HEK293 (cell line): ENCODE measurements around the gene REEP6.

ENCODE experiments used
- CTCF ChIA-PET: fragments of 350-600 bp; formaldehyde crosslinking; extraction: SDS; loops from one replicate; lab custom pipeline; 2021; ENCODE audit warnings: antibody characterized with exemption; lab: Yijun Ruan, JAX
- POLR2A ChIA-PET: fragments of 300-600 bp; formaldehyde crosslinking; extraction: SDS; loops from one replicate; lab custom pipeline; 2020; ENCODE audit warnings: antibody characterized with exemption, inconsistent platforms; lab: Yijun Ruan, JAX
- H3K27ac ChIP-seq: fragments of 200-500 bp; sonication (Bioruptor generic); 2 replicates; pipeline ENCODE4 v1.5.1; 2014; ENCODE audit warnings: low read depth, low read length, control low read depth, inconsistent platforms; ENCODE audit errors: extremely low read depth
- H3K36me3 ChIP-seq, 2 experiments: fragments of 200-500 bp in 1 of 2; sonication (Bioruptor generic) in 1 of 2; 1 replicate in 1 of 2; 2 replicates in 1 of 2; pipeline ENCODE4 v1.5.1; 2014 to 2017; ENCODE audit warnings: inconsistent platforms in 2 of 2, low read length in 2 of 2; ENCODE audit not compliant: control insufficient read depth in 2 of 2, insufficient read depth in 1 of 2
- H3K4me1 ChIP-seq: fragments of 200-500 bp; sonication (Bioruptor generic); 2 replicates; pipeline ENCODE4 v1.5.1; 2014; ENCODE audit warnings: mild to moderate bottlenecking, low read length, inconsistent platforms; ENCODE audit not compliant: control insufficient read depth, insufficient read depth
- H3K4me3 ChIP-seq: 2 replicates; pipeline ENCODE4 v1.5.1; 2011; ENCODE audit warnings: low read depth, mild to moderate bottlenecking, control low read depth, low read length, moderate library complexity
- H3K9me3 ChIP-seq: fragments of 200-500 bp; sonication (Bioruptor generic); 2 replicates; pipeline ENCODE4 v1.5.1; 2014; ENCODE audit warnings: low read depth, low read length, inconsistent platforms; ENCODE audit not compliant: control insufficient read depth, insufficient read depth
- GFI1B ChIP-seq: fragments of 450-650 bp; formaldehyde crosslinking; IDR thresholded peaks from 2 replicates; pipeline ENCODE4 v1.5.1; 2016; ENCODE audit warnings: missing biosample characterization, missing genetic modification characterization
- SCRT2 ChIP-seq: fragments of 450-650 bp; formaldehyde crosslinking; IDR thresholded peaks from 2 replicates; pipeline ENCODE4 v1.5.1; 2016; ENCODE audit warnings: missing biosample characterization, missing genetic modification characterization
- ZBTB21 ChIP-seq: fragments of 450-650 bp; formaldehyde crosslinking; IDR thresholded peaks from 2 replicates; pipeline ENCODE4 v1.5.1; 2017; ENCODE audit warnings: missing biosample characterization, missing genetic modification characterization
- ZBTB48 ChIP-seq: fragments of 450-650 bp; formaldehyde crosslinking; IDR thresholded peaks from 2 replicates; pipeline ENCODE4 v1.5.1; 2016; ENCODE audit warnings: missing biosample characterization, missing genetic modification characterization
- ZBTB8A ChIP-seq: fragments of 450-650 bp; formaldehyde crosslinking; IDR thresholded peaks from 2 replicates; pipeline ENCODE4 v1.5.1; 2016; ENCODE audit warnings: missing biosample characterization, missing genetic modification characterization
- ZNF146 ChIP-seq: fragments of 450-650 bp; formaldehyde crosslinking; IDR thresholded peaks from 2 replicates; pipeline ENCODE4 v1.5.1; 2016; ENCODE audit warnings: missing biosample characterization, missing genetic modification characterization
- ZNF266 ChIP-seq: fragments of 450-650 bp; formaldehyde crosslinking; IDR thresholded peaks from 2 replicates; pipeline ENCODE4 v1.5.1; 2016; ENCODE audit warnings: missing biosample characterization, missing genetic modification characterization, low read depth
- ZNF350 ChIP-seq: fragments of 450-650 bp; formaldehyde crosslinking; IDR thresholded peaks from 2 replicates; pipeline ENCODE4 v1.5.0; 2017; ENCODE audit warnings: missing biosample characterization, mild to moderate bottlenecking, missing genetic modification characterization
- ZNF37A ChIP-seq: fragments of 450-650 bp; IDR thresholded peaks from 2 replicates; pipeline ENCODE4 v1.5.1; 2018; ENCODE audit warnings: missing biosample characterization, missing genetic modification characterization
- ZNF530 ChIP-seq: fragments of 450-650 bp; formaldehyde crosslinking; IDR thresholded peaks from 2 replicates; pipeline ENCODE4 v1.5.1; 2016; ENCODE audit warnings: low read depth, missing biosample characterization, missing genetic modification characterization
- ZNF560 ChIP-seq: fragments of 450-650 bp; formaldehyde crosslinking; IDR thresholded peaks from 2 replicates; pipeline ENCODE4 v1.5.1; 2017; ENCODE audit warnings: missing biosample characterization, missing genetic modification characterization, borderline replicate concordance
- ZNF585B ChIP-seq: fragments of 450-650 bp; formaldehyde crosslinking; IDR thresholded peaks from 2 replicates; pipeline ENCODE4 v1.5.1; 2016; ENCODE audit warnings: missing biosample characterization, missing genetic modification characterization
- ZNF792 ChIP-seq: fragments of 450-650 bp; formaldehyde crosslinking; IDR thresholded peaks from 2 replicates; pipeline ENCODE4 v1.5.1; 2016; ENCODE audit warnings: missing biosample characterization, missing genetic modification characterization
- ZNF837 ChIP-seq: fragments of 450-650 bp; formaldehyde crosslinking; IDR thresholded peaks from 2 replicates; pipeline ENCODE4 v1.5.1; 2016; ENCODE audit warnings: missing biosample characterization, missing genetic modification characterization
- TF ChIP-seq, protein P1 (sequence below): fragments of 450-650 bp; formaldehyde crosslinking; conservative IDR thresholded peaks from 2 replicates; pipeline ENCODE4 v1.5.1; 2016; ENCODE audit warnings: low read depth, missing biosample characterization, missing genetic modification characterization
- TF ChIP-seq, protein P2 (sequence below): fragments of 450-650 bp; formaldehyde crosslinking; IDR thresholded peaks from 2 replicates; pipeline ENCODE4 v1.5.0; 2017; ENCODE audit warnings: missing biosample characterization, missing genetic modification characterization, borderline replicate concordance
- TF ChIP-seq, protein P3 (sequence below): fragments of 450-650 bp; formaldehyde crosslinking; IDR thresholded peaks from 2 replicates; pipeline ENCODE4 v1.5.1; 2016; ENCODE audit warnings: missing biosample characterization, missing genetic modification characterization, low read depth
- TF ChIP-seq, protein P4 (sequence below): fragments of 450-650 bp; formaldehyde crosslinking; IDR thresholded peaks from 2 replicates; pipeline ENCODE4 v1.5.1; 2017; ENCODE audit warnings: missing biosample characterization, missing genetic modification characterization

The REEP6 gene

DNA sequence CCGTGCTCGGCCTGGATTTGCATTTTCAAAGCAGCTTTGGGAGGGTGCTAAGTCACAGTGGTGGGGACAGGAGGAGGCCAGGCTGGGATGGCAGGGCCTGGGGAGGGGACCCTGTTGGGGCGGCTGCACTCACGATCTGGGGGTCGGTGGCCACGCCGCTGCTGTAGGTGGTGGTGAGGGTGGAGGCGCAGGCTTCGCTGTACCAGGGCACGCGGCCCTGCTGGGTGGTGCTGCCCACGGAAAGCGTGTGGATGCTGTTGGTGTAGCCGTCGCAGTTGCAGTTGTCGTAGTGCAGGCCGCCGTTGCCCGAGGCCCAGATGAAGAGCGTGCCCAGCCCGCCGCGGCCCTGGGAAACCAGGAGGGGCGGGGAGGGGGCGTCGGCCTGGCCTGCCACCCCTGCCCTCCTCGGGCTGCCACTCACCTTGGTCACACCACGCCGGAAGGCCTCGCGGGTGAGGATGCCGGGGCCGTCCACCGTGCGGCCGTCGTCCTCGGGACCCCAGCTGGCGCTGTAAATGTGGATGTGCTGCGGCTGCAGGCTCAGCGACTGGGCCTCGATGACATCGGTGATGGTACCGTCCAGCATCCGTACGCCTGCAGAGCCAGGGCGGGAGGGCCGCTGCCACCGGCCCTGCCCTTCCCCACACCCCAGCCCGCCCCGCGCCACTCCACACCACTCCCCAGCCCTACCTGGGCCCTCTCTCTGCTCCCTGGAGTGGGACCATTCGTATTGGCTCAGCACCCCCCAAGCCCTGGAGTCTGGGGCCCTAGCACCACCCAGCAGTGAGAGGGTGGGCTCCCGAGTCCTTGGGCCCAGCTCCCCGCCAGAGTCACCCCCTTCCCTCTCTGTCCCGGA is 4.0 kb upstream of the REEP6 start (continued):
- TF ChIP-seq ZNF792 (tag by site-specific recombination) (no peak), ZNF837 (no peak), ZNF37A (tag by site-specific recombination) (no peak), ZNF350 (no peak), ZNF530 (tag by site-specific recombination) (no peak)
- TF ChIP-seq, protein P1, sequence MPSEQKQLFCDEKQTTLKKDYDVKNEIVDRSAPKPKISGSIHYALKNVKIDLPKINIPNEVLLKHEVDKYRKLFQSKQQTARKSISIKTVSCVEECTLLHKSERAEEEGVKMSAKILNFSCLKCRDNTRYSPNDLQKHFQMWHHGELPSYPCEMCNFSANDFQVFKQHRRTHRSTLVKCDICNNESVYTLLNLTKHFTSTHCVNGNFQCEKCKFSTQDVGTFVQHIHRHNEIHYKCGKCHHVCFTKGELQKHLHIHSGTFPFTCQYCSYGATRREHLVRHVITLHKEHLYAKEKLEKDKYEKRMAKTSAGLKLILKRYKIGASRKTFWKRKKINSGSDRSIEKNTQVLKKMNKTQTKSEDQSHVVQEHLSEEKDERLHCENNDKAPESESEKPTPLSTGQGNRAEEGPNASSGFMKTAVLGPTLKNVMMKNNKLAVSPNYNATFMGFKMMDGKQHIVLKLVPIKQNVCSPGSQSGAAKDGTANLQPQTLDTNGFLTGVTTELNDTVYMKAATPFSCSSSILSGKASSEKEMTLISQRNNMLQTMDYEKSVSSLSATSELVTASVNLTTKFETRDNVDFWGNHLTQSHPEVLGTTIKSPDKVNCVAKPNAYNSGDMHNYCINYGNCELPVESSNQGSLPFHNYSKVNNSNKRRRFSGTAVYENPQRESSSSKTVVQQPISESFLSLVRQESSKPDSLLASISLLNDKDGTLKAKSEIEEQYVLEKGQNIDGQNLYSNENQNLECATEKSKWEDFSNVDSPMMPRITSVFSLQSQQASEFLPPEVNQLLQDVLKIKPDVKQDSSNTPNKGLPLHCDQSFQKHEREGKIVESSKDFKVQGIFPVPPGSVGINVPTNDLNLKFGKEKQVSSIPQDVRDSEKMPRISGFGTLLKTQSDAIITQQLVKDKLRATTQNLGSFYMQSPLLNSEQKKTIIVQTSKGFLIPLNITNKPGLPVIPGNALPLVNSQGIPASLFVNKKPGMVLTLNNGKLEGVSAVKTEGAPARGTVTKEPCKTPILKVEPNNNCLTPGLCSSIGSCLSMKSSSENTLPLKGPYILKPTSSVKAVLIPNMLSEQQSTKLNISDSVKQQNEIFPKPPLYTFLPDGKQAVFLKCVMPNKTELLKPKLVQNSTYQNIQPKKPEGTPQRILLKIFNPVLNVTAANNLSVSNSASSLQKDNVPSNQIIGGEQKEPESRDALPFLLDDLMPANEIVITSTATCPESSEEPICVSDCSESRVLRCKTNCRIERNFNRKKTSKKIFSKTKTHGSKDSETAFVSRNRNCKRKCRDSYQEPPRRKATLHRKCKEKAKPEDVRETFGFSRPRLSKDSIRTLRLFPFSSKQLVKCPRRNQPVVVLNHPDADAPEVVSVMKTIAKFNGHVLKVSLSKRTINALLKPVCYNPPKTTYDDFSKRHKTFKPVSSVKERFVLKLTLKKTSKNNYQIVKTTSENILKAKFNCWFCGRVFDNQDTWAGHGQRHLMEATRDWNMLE (tag by site-specific recombination), result no peak
- TF ChIP-seq, protein P2, sequence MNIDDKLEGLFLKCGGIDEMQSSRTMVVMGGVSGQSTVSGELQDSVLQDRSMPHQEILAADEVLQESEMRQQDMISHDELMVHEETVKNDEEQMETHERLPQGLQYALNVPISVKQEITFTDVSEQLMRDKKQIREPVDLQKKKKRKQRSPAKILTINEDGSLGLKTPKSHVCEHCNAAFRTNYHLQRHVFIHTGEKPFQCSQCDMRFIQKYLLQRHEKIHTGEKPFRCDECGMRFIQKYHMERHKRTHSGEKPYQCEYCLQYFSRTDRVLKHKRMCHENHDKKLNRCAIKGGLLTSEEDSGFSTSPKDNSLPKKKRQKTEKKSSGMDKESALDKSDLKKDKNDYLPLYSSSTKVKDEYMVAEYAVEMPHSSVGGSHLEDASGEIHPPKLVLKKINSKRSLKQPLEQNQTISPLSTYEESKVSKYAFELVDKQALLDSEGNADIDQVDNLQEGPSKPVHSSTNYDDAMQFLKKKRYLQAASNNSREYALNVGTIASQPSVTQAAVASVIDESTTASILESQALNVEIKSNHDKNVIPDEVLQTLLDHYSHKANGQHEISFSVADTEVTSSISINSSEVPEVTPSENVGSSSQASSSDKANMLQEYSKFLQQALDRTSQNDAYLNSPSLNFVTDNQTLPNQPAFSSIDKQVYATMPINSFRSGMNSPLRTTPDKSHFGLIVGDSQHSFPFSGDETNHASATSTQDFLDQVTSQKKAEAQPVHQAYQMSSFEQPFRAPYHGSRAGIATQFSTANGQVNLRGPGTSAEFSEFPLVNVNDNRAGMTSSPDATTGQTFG (tag by site-specific recombination), result no peak

DNA sequence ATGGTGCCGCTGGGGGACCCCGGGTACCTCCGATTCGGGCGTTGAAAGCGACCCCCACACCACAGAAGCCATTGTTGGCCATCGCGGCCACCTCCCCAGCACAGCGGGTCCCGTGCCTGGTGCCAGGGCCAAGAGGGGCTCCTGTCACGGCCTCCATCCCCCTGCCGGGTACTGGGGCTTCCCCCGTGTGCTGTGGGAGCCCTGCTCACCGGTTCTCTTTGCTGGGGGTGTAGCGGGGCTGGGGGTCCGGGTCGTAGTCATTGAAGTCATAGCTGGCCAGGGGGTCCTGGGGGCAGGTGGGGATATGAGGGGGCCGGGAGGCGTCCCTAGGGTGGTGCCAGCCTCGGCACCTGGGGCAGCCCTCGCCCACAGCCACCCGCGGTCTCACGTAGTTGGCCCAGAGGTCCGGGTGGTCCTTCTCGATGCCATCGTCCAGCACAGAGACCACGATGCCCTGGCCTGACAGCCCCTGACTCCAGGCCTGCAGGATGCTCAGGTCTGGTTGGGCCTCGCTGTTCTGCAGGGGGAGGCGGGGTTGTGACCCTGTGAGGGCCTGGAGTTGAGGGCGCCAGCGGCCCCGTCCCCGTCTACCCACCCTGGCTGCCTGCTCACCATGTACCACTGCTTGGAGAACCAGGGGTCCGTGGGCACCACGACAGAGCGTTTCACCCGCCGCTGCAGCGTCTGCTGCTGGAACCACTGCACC is 3.3 kb upstream of the REEP6 start:
- CTCF ChIA-PET, result no interaction called here
- Histone ChIP-seq H3K27ac (no peak overlapping the region), H3K36me3 (no peaks in the 10 kb centered on the region; a peak in 1 of 3 replicates), H3K4me1 (peaks cover 5% of the 10 kb centered on the region), H3K4me3 (no peak overlapping the region), H3K9me3 (no peaks in the 10 kb centered on the region)
- TF ChIP-seq ZNF146 (tag by site-specific recombination), result no peak
- TF ChIP-seq ZBTB21 (tag by site-specific recombination), result no peak
- no peak for TF ChIP-seq ZNF585B (tag by site-specific recombination)
- no peak for TF ChIP-seq ZNF560 (tag by site-specific recombination)
- no peak for TF ChIP-seq ZBTB48 (tag by site-specific recombination)
- no peak for TF ChIP-seq SCRT2 (tag by site-specific recombination)
- TF ChIP-seq, protein P3, sequence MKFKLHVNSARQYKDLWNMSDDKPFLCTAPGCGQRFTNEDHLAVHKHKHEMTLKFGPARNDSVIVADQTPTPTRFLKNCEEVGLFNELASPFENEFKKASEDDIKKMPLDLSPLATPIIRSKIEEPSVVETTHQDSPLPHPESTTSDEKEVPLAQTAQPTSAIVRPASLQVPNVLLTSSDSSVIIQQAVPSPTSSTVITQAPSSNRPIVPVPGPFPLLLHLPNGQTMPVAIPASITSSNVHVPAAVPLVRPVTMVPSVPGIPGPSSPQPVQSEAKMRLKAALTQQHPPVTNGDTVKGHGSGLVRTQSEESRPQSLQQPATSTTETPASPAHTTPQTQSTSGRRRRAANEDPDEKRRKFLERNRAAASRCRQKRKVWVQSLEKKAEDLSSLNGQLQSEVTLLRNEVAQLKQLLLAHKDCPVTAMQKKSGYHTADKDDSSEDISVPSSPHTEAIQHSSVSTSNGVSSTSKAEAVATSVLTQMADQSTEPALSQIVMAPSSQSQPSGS (tag by site-specific recombination), result no peak
- TF ChIP-seq, protein P4, sequence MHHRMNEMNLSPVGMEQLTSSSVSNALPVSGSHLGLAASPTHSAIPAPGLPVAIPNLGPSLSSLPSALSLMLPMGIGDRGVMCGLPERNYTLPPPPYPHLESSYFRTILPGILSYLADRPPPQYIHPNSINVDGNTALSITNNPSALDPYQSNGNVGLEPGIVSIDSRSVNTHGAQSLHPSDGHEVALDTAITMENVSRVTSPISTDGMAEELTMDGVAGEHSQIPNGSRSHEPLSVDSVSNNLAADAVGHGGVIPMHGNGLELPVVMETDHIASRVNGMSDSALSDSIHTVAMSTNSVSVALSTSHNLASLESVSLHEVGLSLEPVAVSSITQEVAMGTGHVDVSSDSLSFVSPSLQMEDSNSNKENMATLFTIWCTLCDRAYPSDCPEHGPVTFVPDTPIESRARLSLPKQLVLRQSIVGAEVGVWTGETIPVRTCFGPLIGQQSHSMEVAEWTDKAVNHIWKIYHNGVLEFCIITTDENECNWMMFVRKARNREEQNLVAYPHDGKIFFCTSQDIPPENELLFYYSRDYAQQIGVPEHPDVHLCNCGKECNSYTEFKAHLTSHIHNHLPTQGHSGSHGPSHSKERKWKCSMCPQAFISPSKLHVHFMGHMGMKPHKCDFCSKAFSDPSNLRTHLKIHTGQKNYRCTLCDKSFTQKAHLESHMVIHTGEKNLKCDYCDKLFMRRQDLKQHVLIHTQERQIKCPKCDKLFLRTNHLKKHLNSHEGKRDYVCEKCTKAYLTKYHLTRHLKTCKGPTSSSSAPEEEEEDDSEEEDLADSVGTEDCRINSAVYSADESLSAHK (tag by site-specific recombination), result no peak
- TF ChIP-seq ZNF266, result no peak
- no peak for TF ChIP-seq GFI1B (tag by site-specific recombination)
- no peak for TF ChIP-seq ZBTB8A (tag by site-specific recombination)
- POLR2A ChIA-PET, result no interaction called here
